GM12864 (cell line): ENCODE results near the gene PILRB.
A peak's percentile ranks its signal among the peaks of the same experiment; 100 is the strongest.

Source experiments
- DNase-seq: peaks from one replicate; pipeline ENCODE4 v3.0.0-alpha.2; 2011; ENCODE audit warnings: low read depth
- H3K4me3 ChIP-seq: 2 replicates; pipeline ENCODE4 v1.5.1; 2011; ENCODE audit warnings: mild to moderate bottlenecking, low read depth, low read length, control low read depth
- CTCF ChIP-seq: IDR thresholded peaks from 2 replicates; pipeline ENCODE4 v1.5.1; 2011; ENCODE audit warnings: low read depth, mild to moderate bottlenecking, moderate library complexity, low read length, control low read depth, inconsistent platforms; ENCODE audit errors: missing control alignments

Gene PILRB

GRCh38 chr7:100402241-100402640 lies 44.3 kb downstream of the PILRB start:
- TF ChIP-seq CTCF: no peak
- no peak for DNase-seq
- H3K4me3 ChIP-seq: no peak overlapping the region

GRCh38 chr7:100406767-100407166 lies 48.9 kb downstream of the PILRB start:
- no peak for TF ChIP-seq CTCF
- H3K4me3 ChIP-seq: no peak overlapping the region
- DNase-seq: no peak

GRCh38 chr7:100407285-100408180 lies 49.6 kb downstream of the PILRB start:
- no peak for DNase-seq
- peak; percentile 73 for TF ChIP-seq CTCF
- no peak overlapping the region for H3K4me3 ChIP-seq

- TF ChIP-seq CTCF: no peak
- DNase-seq: no peak
- no peak overlapping the region for H3K4me3 ChIP-seq
Observed at GRCh38 chr7:100411101-100411500, 53.2 kb downstream of the PILRB start.

- no peak overlapping the region for H3K4me3 ChIP-seq
- DNase-seq: no peak
- no peak for TF ChIP-seq CTCF
Observed at GRCh38 chr7:100413346-100413745, 55.4 kb downstream of the PILRB start.

- TF ChIP-seq CTCF: no peak
- H3K4me3 ChIP-seq: no peak overlapping the region
- DNase-seq: no peak
Observed at GRCh38 chr7:100413889-100414288, 56.0 kb downstream of the PILRB start.

- no peak for DNase-seq
- no peak overlapping the region for H3K4me3 ChIP-seq
- no peak for TF ChIP-seq CTCF
Observed at GRCh38 chr7:100415448-100415847, 57.5 kb downstream of the PILRB start.
